ENCODE data around the gene CNTNAP5. TPM values are rescaled to one million over a fixed set of nuclear protein-coding genes. Genes with fewer than 3 reads are reported as not detected.

The CNTNAP5 gene
- total RNA-seq, 2 experiments from 2014 or later, result not detected

GRCh38 chr2:124692216-124692615, 667.1 kb downstream of the CNTNAP5 start:
- Mint-ChIP-seq H3K9me3 (peaks cover 27% of the 10 kb centered on the region), H3K36me3 (ENCODE audit: low read depth) (no peaks in the 10 kb centered on the region), H3K4me3 (no peak overlapping the region), H3K27me3 (no peaks in the 10 kb centered on the region), H3K27ac (no peak overlapping the region), H3K4me1 (ENCODE audit: low read depth) (no peaks in the 10 kb centered on the region)
- intact Hi-C loops (cut with micrococcal nuclease), result no loop called here
- ChIA-PET POLR2A (no interaction called here), CTCF (no interaction called here)
- no peak for ATAC-seq
- DNase-seq, result no peak
- TF ChIP-seq CTCF (IDR thresholded peaks at IDR 0.05), result no peak

GRCh38 chr2:124692707-124693106, 667.6 kb downstream of the CNTNAP5 start:
- Mint-ChIP-seq H3K36me3 (ENCODE audit: low read depth) (no peaks in the 10 kb centered on the region), H3K27ac (no peak overlapping the region)

GRCh38 chr2:124693156-124693555, 668.1 kb downstream of the CNTNAP5 start:
- Mint-ChIP-seq H3K36me3 (ENCODE audit: low read depth) (no peaks in the 10 kb centered on the region), H3K27ac (no peak overlapping the region), H3K4me3 (no peak overlapping the region), H3K27me3 (no peaks in the 10 kb centered on the region), H3K9me3 (peaks cover 28% of the 10 kb centered on the region), H3K4me1 (ENCODE audit: low read depth) (no peaks in the 10 kb centered on the region)
- POLR2A ChIA-PET, result no interaction called here
- DNase-seq, result no peak
- intact Hi-C loops (cut with micrococcal nuclease), result no loop called here
- ATAC-seq, result no peak
- no peak for TF ChIP-seq CTCF (IDR thresholded peaks at IDR 0.05)
- CTCF ChIA-PET, result no interaction called here

More at GRCh38 chr2:124692707-124693106, 667.6 kb downstream of the CNTNAP5 start:
- intact Hi-C loops (cut with micrococcal nuclease), result no loop called here
- CTCF ChIA-PET, result no interaction called here
- no peaks in the 10 kb centered on the region for H3K27me3 Mint-ChIP-seq
- peaks cover 26% of the 10 kb centered on the region for H3K9me3 Mint-ChIP-seq
- H3K4me3 Mint-ChIP-seq, result no peak overlapping the region
- ATAC-seq, result no peak
- no peaks in the 10 kb centered on the region for H3K4me1 Mint-ChIP-seq (ENCODE audit: low read depth)
- DNase-seq, result no peak
- POLR2A ChIA-PET, result no interaction called here
- TF ChIP-seq CTCF (IDR thresholded peaks at IDR 0.05), result no peak

GRCh38 chr2:124698979-124699565, 674.0 kb downstream of the CNTNAP5 start:
- no peaks in the 10 kb centered on the region for H3K36me3 Mint-ChIP-seq (ENCODE audit: low read depth)
- no peak for TF ChIP-seq CTCF (IDR thresholded peaks at IDR 0.05)
- no peaks in the 10 kb centered on the region for H3K27me3 Mint-ChIP-seq
- H3K4me3 Mint-ChIP-seq, result no peak overlapping the region
- ATAC-seq (no peak), DNase-seq (no peak)
- intact Hi-C loops (cut with micrococcal nuclease), result no loop called here
- peaks cover 15% of the 10 kb centered on the region for H3K9me3 Mint-ChIP-seq
- ChIA-PET CTCF (no interaction called here), POLR2A (no interaction called here)
- H3K27ac Mint-ChIP-seq, result no peak overlapping the region
- no peaks in the 10 kb centered on the region for H3K4me1 Mint-ChIP-seq (ENCODE audit: low read depth)

GRCh38 chr2:124702777-124703176, 677.7 kb downstream of the CNTNAP5 start:
- POLR2A ChIA-PET, result no interaction called here
- Mint-ChIP-seq H3K27ac (no peak overlapping the region), H3K9me3 (peaks cover 13% of the 10 kb centered on the region), H3K4me1 (ENCODE audit: low read depth) (no peaks in the 10 kb centered on the region), H3K27me3 (no peaks in the 10 kb centered on the region), H3K4me3 (no peak overlapping the region), H3K36me3 (ENCODE audit: low read depth) (no peaks in the 10 kb centered on the region)
- DNase-seq (no peak), ATAC-seq (no peak)
- CTCF ChIA-PET, result no interaction called here
- intact Hi-C loops (cut with micrococcal nuclease), result no loop called here
- TF ChIP-seq CTCF (IDR thresholded peaks at IDR 0.05), result no peak

Measured in activated CD8-positive, alpha-beta T cell treated with anti-CD3 and anti-CD28 coated beads for 36 hours (primary cell).